Measurements from ENCODE around the gene SORL1. TPM values are rescaled to one million over a fixed set of nuclear protein-coding genes. Genes with fewer than 3 reads are reported as not detected.
A peak's percentile ranks its signal among the peaks of the same experiment; 100 is the strongest.

The SORL1 gene
- total and polyA plus RNA-seq, 2 of the 13 experiments (the other 11 are each of a cell fraction or from before 2014, with no cell fraction given): 21.3 to 148 TPM

- TF ChIP-seq ZNF142 (CRISPR knock-in tag; IDR thresholded peaks at IDR 0.05): no peak
- TF ChIP-seq POGZ (CRISPR knock-in tag; IDR thresholded peaks at IDR 0.05): 0 out of 2 replicates have a peak, but pooled peaks have one; percentile 43
- peak; percentile 17; the same call in 1 of the 2 replicates for TF ChIP-seq ZNF792 (CRISPR knock-in tag; IDR thresholded peaks at IDR 0.05)
- peak; percentile 35; the same call in 1 of the 2 replicates for TF ChIP-seq FOXO1 (CRISPR knock-in tag; IDR thresholded peaks at IDR 0.05)
- TF ChIP-seq ZBTB7B (CRISPR knock-in tag; IDR thresholded peaks at IDR 0.05): peak; percentile 34; the same call in 1 of the 2 replicates
- peak; percentile 86 for TF ChIP-seq TCF7 (IDR thresholded peaks at IDR 0.05; ENCODE audit: low read depth)
- TF ChIP-seq ZNF609 (CRISPR knock-in tag; IDR thresholded peaks at IDR 0.05; ENCODE audit: borderline replicate concordance): peak; percentile 53; the same call in 1 of the 2 replicates
- TF ChIP-seq KDM6A (CRISPR knock-in tag; IDR thresholded peaks at IDR 0.05; ENCODE audit: low read depth): peak; percentile 61; the same call in 1 of the 2 replicates
- no peak for TF ChIP-seq SOX6 (IDR thresholded peaks at IDR 0.05)
- peak; percentile 96 for TF ChIP-seq SOX6 (CRISPR knock-in tag; IDR thresholded peaks at IDR 0.05)
- TF ChIP-seq JUND (CRISPR knock-in tag; IDR thresholded peaks at IDR 0.05): no peak
- TF ChIP-seq KAT8 (CRISPR knock-in tag; IDR thresholded peaks at IDR 0.05): peak; percentile 4; the same call in 1 of the 2 replicates
- TF ChIP-seq HMG20A (CRISPR knock-in tag; IDR thresholded peaks at IDR 0.05; ENCODE audit: borderline replicate concordance): peak; percentile 58
- no peak for TF ChIP-seq ZFP36L2 (CRISPR knock-in tag; IDR thresholded peaks at IDR 0.05)
- TF ChIP-seq ZMAT5 (CRISPR knock-in tag; IDR thresholded peaks at IDR 0.05; ENCODE audit: borderline replicate concordance, low read depth): no peak
- 0 out of 2 replicates have a peak, but pooled peaks have one; percentile 9 for TF ChIP-seq ZNF878 (CRISPR knock-in tag; IDR thresholded peaks at IDR 0.05)
- TF ChIP-seq ZBTB21 (CRISPR knock-in tag; IDR thresholded peaks at IDR 0.05): no peak
Observed at GRCh38 chr11:121656328-121657090, 204.4 kb downstream of the SORL1 start (continued).

Measured in HepG2 (cell line).